Neural cell (in vitro differentiated cells): ENCODE data around the gene GPC3. TPM values are rescaled to one million over a fixed set of nuclear protein-coding genes. Genes with fewer than 3 reads are reported as not detected.

Source experiments
- H2AFZ ChIP-seq: fragments of 200-600, 300-800 bp; sonication (generic), shearing (Covaris generic); 2 replicates; pipeline ENCODE4 v1.6.0; 2014; ENCODE audit warnings: low read depth, mild to moderate bottlenecking, antibody characterized with exemption, low read length, moderate library complexity
- H3F3A ChIP-seq: fragments of 200-600 bp; shearing (Covaris generic); 2 replicates; pipeline ENCODE4 v1.6.1; 2016; ENCODE audit warnings: mild to moderate bottlenecking, moderate library complexity, mixed read lengths, antibody characterized with exemption, low read length; ENCODE audit not compliant: insufficient read depth, poor library complexity, severe bottlenecking
- H3K27ac ChIP-seq: fragments of 200-600, 300-800 bp; sonication (generic), shearing (Covaris generic); 2 replicates; pipeline ENCODE4 v1.5.1; 2014; ENCODE audit warnings: mild to moderate bottlenecking, low read length, moderate library complexity
- H3K27me3 ChIP-seq: fragments of 300-800, 200-600 bp; sonication (generic), shearing (Covaris generic); 2 replicates; pipeline ENCODE4 v1.6.0; 2014; ENCODE audit warnings: mild to moderate bottlenecking, low read depth, low read length, moderate library complexity; ENCODE audit not compliant: insufficient read depth
- H3K36me3 ChIP-seq: fragments of 300-800, 200-600 bp; sonication (generic), shearing (Covaris generic); 2 replicates; pipeline ENCODE4 v1.5.1; 2014; ENCODE audit warnings: mild to moderate bottlenecking, antibody characterized with exemption, low read length, moderate library complexity; ENCODE audit not compliant: insufficient read depth
- H3K4me2 ChIP-seq: fragments of 300-800, 200-600 bp; sonication (generic), shearing (Covaris generic); 2 replicates; pipeline ENCODE4 v1.6.0; 2014; ENCODE audit warnings: mild to moderate bottlenecking, low read length
- H3K4me3 ChIP-seq: fragments of 300-800, 200-600 bp; sonication (generic), shearing (Covaris generic); 2 replicates; pipeline ENCODE4 v1.5.1; 2014; ENCODE audit warnings: mild to moderate bottlenecking, low read length, moderate library complexity
- H3K79me2 ChIP-seq: fragments of 200-600 bp; shearing (Covaris generic); replicated peaks from 2 replicates; pipeline ENCODE4 v1.6.0; 2014; ENCODE audit warnings: mild to moderate bottlenecking, low read length, moderate library complexity; ENCODE audit not compliant: insufficient read depth
- H3K9ac ChIP-seq: fragments of 300-800, 200-600 bp; sonication (generic), shearing (Covaris generic); 2 replicates; pipeline ENCODE4 v1.6.1; 2016; ENCODE audit warnings: mild to moderate bottlenecking, low read length, mixed read lengths
- H3K9me2 ChIP-seq: fragments of 200-600 bp; shearing (Covaris generic); 2 replicates; pipeline ENCODE4 v1.6.1; 2016; ENCODE audit warnings: mild to moderate bottlenecking, low read length, mixed read lengths; ENCODE audit not compliant: insufficient read depth
- H3K9me3 ChIP-seq: fragments of 200-600, 300-800 bp; sonication (generic), shearing (Covaris generic); 2 replicates; pipeline ENCODE4 v1.6.1; 2016; ENCODE audit warnings: mild to moderate bottlenecking, mixed run types, low read length, moderate library complexity, mixed read lengths
- H4K20me1 ChIP-seq: fragments of 200-600 bp; shearing (Covaris generic); 2 replicates; pipeline ENCODE4 v1.6.1; 2016; ENCODE audit warnings: mild to moderate bottlenecking, mixed run types; ENCODE audit not compliant: insufficient read depth
- EP300 ChIP-seq: fragments of 450-650 bp; conservative IDR thresholded peaks from 2 replicates; pipeline ENCODE4 v1.6.1; 2014; ENCODE audit warnings: antibody characterized with exemption, mild to moderate bottlenecking, moderate library complexity; ENCODE audit not compliant: poor library complexity, severe bottlenecking
- EZH2 ChIP-seq: fragments of 200-600, 300-800 bp; shearing (Covaris generic), sonication (generic); IDR thresholded peaks from 2 replicates; pipeline ENCODE4 v1.6.1; 2014; ENCODE audit warnings: antibody characterized with exemption, low read length, borderline replicate concordance, mild to moderate bottlenecking; ENCODE audit not compliant: insufficient read depth, poor library complexity, severe bottlenecking
- MXI1 ChIP-seq: fragments of 450-650 bp; conservative IDR thresholded peaks from 2 replicates; pipeline ENCODE4 v1.6.1; 2014; ENCODE audit warnings: antibody characterized with exemption, mild to moderate bottlenecking; ENCODE audit not compliant: poor library complexity, severe bottlenecking
- POLR2AphosphoS5 ChIP-seq: IDR thresholded peaks from 2 replicates; pipeline ENCODE4 v1.6.1; 2012
- RAD21 ChIP-seq: fragments of 450-650 bp; conservative IDR thresholded peaks from 2 replicates; pipeline ENCODE4 v1.6.1; 2014; ENCODE audit warnings: antibody characterized with exemption, mild to moderate bottlenecking, moderate library complexity
- SMC3 ChIP-seq: fragments of 450-650 bp; conservative IDR thresholded peaks from 2 replicates; pipeline ENCODE4 v1.6.1; 2014; ENCODE audit warnings: antibody characterized with exemption, mild to moderate bottlenecking, moderate library complexity; ENCODE audit not compliant: poor library complexity
- TAF1 ChIP-seq: IDR thresholded peaks from 2 replicates; pipeline ENCODE4 v1.6.1; 2012; ENCODE audit warnings: low read depth
- polyA plus RNA-seq: library from polyadenylated mRNA; depleted of rRNA; stranded (reverse); fragments of >200 nt; gene quantifications from 2 replicates; pipeline ENCODE4 v1.2.3, GENCODE V29; 2014
- TF ChIP-seq, protein P1 (sequence below): IDR thresholded peaks from 2 replicates; pipeline ENCODE4 v1.6.1; 2012; ENCODE audit warnings: borderline replicate concordance
- TF ChIP-seq, protein P2 (sequence below): fragments of 450-650 bp; IDR thresholded peaks from 2 replicates; pipeline ENCODE4 v1.5.1; 2014; ENCODE audit warnings: antibody characterized with exemption, mild to moderate bottlenecking, moderate library complexity; ENCODE audit not compliant: poor library complexity, severe bottlenecking

GPC3 gene
- polyA plus RNA-seq, 1 donor from 2014 or later = 2.1 TPM

DNA sequence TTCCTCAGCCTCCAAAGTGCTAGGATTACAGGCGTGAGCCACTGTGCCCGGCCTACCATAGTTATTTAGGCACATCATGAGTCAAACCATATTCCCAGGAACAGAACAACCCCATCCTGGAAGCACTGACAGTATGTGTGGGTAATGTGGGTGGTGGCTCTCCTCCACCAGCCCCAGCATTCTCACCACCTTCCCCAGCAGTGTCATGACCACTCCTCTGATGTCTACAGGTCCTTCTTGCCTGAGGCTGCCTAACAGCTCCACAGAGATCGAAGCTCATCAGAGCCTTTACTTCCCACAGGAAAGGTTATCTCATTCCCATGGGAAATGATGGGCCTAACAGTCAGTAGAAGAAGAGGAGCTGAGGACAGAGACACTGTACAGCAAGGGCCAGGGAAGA, 440.6 kb downstream of the GPC3 start:
- H3K9me2 ChIP-seq = no peaks in the 10 kb centered on the region
- H3K9ac ChIP-seq = no peak overlapping the region
- no peak overlapping the region for H3K4me3 ChIP-seq
- H3K27me3 ChIP-seq = no peaks in the 10 kb centered on the region
- TF ChIP-seq RAD21 (no peak), MXI1 (no peak), TAF1 (no peak), EZH2 (no peak), EP300 (no peak), SMC3 (no peak), POLR2AphosphoS5 (no peak)
- TF ChIP-seq, protein P1, sequence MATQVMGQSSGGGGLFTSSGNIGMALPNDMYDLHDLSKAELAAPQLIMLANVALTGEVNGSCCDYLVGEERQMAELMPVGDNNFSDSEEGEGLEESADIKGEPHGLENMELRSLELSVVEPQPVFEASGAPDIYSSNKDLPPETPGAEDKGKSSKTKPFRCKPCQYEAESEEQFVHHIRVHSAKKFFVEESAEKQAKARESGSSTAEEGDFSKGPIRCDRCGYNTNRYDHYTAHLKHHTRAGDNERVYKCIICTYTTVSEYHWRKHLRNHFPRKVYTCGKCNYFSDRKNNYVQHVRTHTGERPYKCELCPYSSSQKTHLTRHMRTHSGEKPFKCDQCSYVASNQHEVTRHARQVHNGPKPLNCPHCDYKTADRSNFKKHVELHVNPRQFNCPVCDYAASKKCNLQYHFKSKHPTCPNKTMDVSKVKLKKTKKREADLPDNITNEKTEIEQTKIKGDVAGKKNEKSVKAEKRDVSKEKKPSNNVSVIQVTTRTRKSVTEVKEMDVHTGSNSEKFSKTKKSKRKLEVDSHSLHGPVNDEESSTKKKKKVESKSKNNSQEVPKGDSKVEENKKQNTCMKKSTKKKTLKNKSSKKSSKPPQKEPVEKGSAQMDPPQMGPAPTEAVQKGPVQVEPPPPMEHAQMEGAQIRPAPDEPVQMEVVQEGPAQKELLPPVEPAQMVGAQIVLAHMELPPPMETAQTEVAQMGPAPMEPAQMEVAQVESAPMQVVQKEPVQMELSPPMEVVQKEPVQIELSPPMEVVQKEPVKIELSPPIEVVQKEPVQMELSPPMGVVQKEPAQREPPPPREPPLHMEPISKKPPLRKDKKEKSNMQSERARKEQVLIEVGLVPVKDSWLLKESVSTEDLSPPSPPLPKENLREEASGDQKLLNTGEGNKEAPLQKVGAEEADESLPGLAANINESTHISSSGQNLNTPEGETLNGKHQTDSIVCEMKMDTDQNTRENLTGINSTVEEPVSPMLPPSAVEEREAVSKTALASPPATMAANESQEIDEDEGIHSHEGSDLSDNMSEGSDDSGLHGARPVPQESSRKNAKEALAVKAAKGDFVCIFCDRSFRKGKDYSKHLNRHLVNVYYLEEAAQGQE = no peak
- TF ChIP-seq, protein P2, sequence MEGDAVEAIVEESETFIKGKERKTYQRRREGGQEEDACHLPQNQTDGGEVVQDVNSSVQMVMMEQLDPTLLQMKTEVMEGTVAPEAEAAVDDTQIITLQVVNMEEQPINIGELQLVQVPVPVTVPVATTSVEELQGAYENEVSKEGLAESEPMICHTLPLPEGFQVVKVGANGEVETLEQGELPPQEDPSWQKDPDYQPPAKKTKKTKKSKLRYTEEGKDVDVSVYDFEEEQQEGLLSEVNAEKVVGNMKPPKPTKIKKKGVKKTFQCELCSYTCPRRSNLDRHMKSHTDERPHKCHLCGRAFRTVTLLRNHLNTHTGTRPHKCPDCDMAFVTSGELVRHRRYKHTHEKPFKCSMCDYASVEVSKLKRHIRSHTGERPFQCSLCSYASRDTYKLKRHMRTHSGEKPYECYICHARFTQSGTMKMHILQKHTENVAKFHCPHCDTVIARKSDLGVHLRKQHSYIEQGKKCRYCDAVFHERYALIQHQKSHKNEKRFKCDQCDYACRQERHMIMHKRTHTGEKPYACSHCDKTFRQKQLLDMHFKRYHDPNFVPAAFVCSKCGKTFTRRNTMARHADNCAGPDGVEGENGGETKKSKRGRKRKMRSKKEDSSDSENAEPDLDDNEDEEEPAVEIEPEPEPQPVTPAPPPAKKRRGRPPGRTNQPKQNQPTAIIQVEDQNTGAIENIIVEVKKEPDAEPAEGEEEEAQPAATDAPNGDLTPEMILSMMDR = no peak
- H3K9me3 ChIP-seq = no peaks in the 10 kb centered on the region
- H3K4me2 ChIP-seq = no peak overlapping the region
- no peak overlapping the region for H2AFZ ChIP-seq
- no peaks in the 10 kb centered on the region for H3K79me2 ChIP-seq
- H3K36me3 ChIP-seq = no peaks in the 10 kb centered on the region
- no peaks in the 10 kb centered on the region for H4K20me1 ChIP-seq
- no peak overlapping the region for H3K27ac ChIP-seq
- H3F3A ChIP-seq = no peaks in the 10 kb centered on the region

DNA sequence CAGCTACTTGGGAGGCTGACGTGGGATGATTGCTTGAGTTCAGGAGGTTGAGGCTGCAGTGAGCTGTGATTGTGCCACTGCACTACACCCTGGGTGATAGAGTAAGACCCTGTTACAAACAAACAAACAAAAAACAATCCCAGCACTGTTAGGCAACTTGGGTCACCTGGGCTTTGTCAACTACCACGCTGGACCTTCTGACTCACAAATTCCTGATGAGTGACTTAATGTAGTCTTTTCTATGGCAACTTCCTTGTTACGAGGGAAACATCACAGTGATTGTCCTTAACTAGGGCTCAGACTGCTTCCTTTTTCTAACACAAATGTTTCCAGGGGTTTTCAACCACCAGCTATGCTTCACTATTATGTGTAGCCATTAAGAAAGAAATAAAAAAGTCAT, 441.3 kb downstream of the GPC3 start:
- Histone ChIP-seq H3K9me3 (no peaks in the 10 kb centered on the region), H3F3A (no peaks in the 10 kb centered on the region), H4K20me1 (no peaks in the 10 kb centered on the region), H3K27ac (no peak overlapping the region), H3K4me2 (no peak overlapping the region), H3K27me3 (no peaks in the 10 kb centered on the region), H3K9me2 (no peaks in the 10 kb centered on the region), H3K79me2 (no peaks in the 10 kb centered on the region), H3K9ac (no peak overlapping the region), H3K4me3 (no peak overlapping the region), H3K36me3 (no peaks in the 10 kb centered on the region), H2AFZ (no peak overlapping the region)
- TF ChIP-seq SMC3 = no peak
- TF ChIP-seq EP300 = no peak
- TF ChIP-seq TAF1 = no peak
- TF ChIP-seq POLR2AphosphoS5 = no peak
- TF ChIP-seq MXI1 = no peak
- TF ChIP-seq, protein P1 = no peak
- no peak for TF ChIP-seq RAD21
- TF ChIP-seq, protein P2 = no peak
- no peak for TF ChIP-seq EZH2
